Transverse colon (tissue), 4 donors: Measurements from ENCODE around the gene GPR152. TPM values are rescaled to one million over a fixed set of nuclear protein-coding genes. Genes with fewer than 3 reads are reported as not detected.
"Not testable (repeated sequence)": the region's sequence is repeated elsewhere in the genome, so short reads cannot be mapped to it uniquely, and the experiment has no call there.

Source experiments
- DNase-seq: peaks from one replicate; pipeline ENCODE4 v3.0.0-alpha.2; 2019
- H3K27ac ChIP-seq, 4 donors: fragments of 200-600 bp; sonication (generic); 2 replicates each; pipeline ENCODE4 v1.5.1; 2016 to 2018; ENCODE audit warnings: inconsistent platforms in 4 of 4
- H3K27me3 ChIP-seq: fragments of 200-600 bp; sonication (generic); 2 replicates; pipeline ENCODE4 v1.5.1; 2017; ENCODE audit warnings: inconsistent platforms
- H3K36me3 ChIP-seq, 4 donors: fragments of 200-600 bp; sonication (generic); 2 replicates each; pipeline ENCODE4 v1.5.1; 2017 to 2019; ENCODE audit warnings: inconsistent platforms in 4 of 4
- H3K4me1 ChIP-seq, 4 donors: fragments of 200-600 bp; sonication (generic); 2 replicates each; pipeline ENCODE4 v1.5.1; 2017 to 2020; ENCODE audit warnings: inconsistent platforms in 4 of 4
- H3K4me3 ChIP-seq, 4 donors: fragments of 200-600 bp; sonication (generic); 1 replicate in 1 of 4; 2 replicates in 3 of 4; pipeline versions ENCODE4 v1.5.1 to v1.6.1; 2017 to 2019; ENCODE audit warnings: inconsistent platforms in 4 of 4
- H3K9me3 ChIP-seq, 2 donors: fragments of 200-600 bp; sonication (generic); 2 replicates each; pipeline ENCODE4 v1.5.1; 2017 to 2019; ENCODE audit warnings: inconsistent platforms in 2 of 2
- EP300 ChIP-seq: sonication (generic); formaldehyde crosslinking; IDR thresholded peaks from one replicate; pipeline ENCODE4 v1.6.1; 2017; ENCODE audit warnings: antibody characterized with exemption, low read depth
- POLR2A ChIP-seq: fragments of 450-650 bp; IDR thresholded peaks from one replicate; pipeline ENCODE4 v1.6.1; 2016; ENCODE audit warnings: antibody characterized with exemption, mild to moderate bottlenecking, moderate library complexity
- POLR2AphosphoS5 ChIP-seq, 3 donors: sonication (generic); formaldehyde crosslinking; IDR thresholded peaks; one replicate each; pipeline ENCODE4 v1.6.1; 2016; ENCODE audit warnings: antibody characterized with exemption in 3 of 3
- WGBS, 2 donors: methylation state at CpG; one replicate each; pipeline ENCODE4 v1.1.5; 2018; ENCODE audit warnings: low coverage in 1 of 2; 5-methylcytosine and 5-hydroxymethylcytosine counted together
- in situ Hi-C, 4 donors: fragments of 200-750 bp; cut with MboI; loops; one replicate each; pipeline versions ENCODE4 v1.15.0 to v1.15.1; 2017; ENCODE audit warnings: low sequenced_read_pairs in 3 of 4, low pct_ligation_motif_present in 1 of 4, low pct_unique_long_range_greater_than_20kb in 1 of 4
- intact Hi-C: fragments of 100-400 bp; cut with DNase I; formaldehyde crosslinking; loops from one replicate; pipeline ENCODE4 v1.15.1; 2023; ENCODE audit warnings: low total_unique reads
- small RNA-seq, 4 donors: library from RNA; depleted of rRNA; stranded (forward); fragments of <200 nt; gene quantifications; one replicate each; pipeline ENCODE3, GENCODE V24; 2016
- total RNA-seq, 4 donors: library from RNA; depleted of rRNA; stranded (reverse); fragments of >200 nt; gene quantifications; one replicate each; pipeline ENCODE4 v1.1.0, GENCODE V29; 2016
- TF ChIP-seq, protein P1 (sequence below), 5 experiments: fragments of 200-600 bp in 3 of 5; fragments of 450-650 bp in 2 of 5; sonication (generic) in 3 of 5; IDR thresholded peaks; 1 replicate in 2 of 5; 2 replicates in 3 of 5; pipeline ENCODE4 v1.5.1; 2016 to 2017; ENCODE audit warnings: antibody characterized with exemption in 5 of 5, inconsistent platforms in 3 of 5, mild to moderate bottlenecking in 2 of 5, moderate library complexity in 1 of 5

GPR152 gene
- total RNA-seq, 4 donors from 2014 or later = not detected

DNA sequence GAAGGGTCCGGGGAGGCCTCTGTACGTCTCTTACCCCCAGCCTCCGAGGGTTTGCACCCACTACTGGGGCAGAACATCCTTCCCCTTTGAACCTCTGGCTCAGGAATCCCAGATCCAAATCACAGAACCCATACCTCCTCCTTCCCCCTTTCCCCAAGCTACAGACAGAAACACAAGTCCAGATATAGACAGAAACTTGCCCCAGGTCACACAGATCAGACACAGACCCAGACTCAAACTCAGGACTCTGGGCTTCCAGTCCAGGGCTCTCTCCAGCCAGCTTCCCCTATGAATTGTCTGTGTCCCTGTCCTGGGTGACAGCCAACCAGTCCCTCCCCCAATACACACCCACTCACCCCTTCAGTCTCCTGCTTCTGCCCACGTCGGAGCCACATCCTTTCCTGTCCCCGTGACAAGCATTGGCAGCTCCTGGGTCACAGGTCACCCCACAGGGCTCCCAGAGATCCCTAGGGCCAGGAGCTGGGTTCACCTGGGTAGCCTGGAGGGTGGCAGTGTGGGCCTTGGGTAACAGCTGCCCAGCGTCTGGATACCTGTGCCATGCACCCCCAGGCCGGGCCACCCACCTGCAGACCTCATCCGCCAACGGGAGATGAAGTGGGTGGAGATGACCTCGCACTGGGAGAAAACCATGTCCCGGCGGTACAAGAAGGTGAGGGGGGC is 47.9 kb downstream of the GPR152 start:
- Histone ChIP-seq H3K27me3 (peaks cover 4% of the 10 kb centered on the region), H3K4me3 (peak overlapping the region in 2 of 4 donors; percentile 26 to 39), H3K4me1 (peaks cover 15 to 27% (median 23%) of the 10 kb centered on the region in 4 donors), H3K9me3 (no peaks in the 10 kb centered on the region), H3K27ac (peak overlapping the region; percentile 68 to 98 (median 84)), H3K36me3 (no peaks in the 10 kb centered on the region)
- 78% methylated on average over 13 of the region's 13 CpGs; no CpG with 5 or more reads in 1 of the 2 donors for WGBS, 2 donors
- in situ Hi-C loops (no loop called here), intact Hi-C loops (loop anchor here (5.0 kb wide), 1 partner anchor 78 kb away; the partner anchor contains the start of gene AIP)
- no peak for TF ChIP-seq EP300
- TF ChIP-seq, protein P1, sequence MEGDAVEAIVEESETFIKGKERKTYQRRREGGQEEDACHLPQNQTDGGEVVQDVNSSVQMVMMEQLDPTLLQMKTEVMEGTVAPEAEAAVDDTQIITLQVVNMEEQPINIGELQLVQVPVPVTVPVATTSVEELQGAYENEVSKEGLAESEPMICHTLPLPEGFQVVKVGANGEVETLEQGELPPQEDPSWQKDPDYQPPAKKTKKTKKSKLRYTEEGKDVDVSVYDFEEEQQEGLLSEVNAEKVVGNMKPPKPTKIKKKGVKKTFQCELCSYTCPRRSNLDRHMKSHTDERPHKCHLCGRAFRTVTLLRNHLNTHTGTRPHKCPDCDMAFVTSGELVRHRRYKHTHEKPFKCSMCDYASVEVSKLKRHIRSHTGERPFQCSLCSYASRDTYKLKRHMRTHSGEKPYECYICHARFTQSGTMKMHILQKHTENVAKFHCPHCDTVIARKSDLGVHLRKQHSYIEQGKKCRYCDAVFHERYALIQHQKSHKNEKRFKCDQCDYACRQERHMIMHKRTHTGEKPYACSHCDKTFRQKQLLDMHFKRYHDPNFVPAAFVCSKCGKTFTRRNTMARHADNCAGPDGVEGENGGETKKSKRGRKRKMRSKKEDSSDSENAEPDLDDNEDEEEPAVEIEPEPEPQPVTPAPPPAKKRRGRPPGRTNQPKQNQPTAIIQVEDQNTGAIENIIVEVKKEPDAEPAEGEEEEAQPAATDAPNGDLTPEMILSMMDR (IDR thresholded peaks at IDR 0.05) = no peak
- TF ChIP-seq POLR2AphosphoS5 (IDR thresholded peaks at IDR 0.05) = no peak
- TF ChIP-seq POLR2A = no peak
- DNase-seq = no peak

DNA sequence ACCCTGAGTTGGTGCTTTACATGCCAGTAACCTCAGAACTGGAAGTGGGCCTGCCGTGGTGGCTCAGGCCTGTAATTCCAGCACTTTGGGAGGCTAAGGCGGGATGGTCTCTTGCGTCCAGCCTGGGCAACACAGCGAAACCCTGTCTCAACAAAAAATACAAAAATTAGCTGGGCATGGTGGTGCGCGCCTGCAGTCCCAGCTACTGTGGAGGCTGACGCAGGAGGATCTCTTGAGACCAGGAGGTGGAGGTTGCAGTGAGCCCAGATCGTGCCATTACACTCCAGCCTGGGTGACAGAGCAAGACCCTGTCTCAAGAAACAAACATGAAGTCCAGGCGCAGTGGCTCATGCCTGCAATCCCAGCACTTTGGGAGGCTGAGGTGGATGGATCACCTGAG is 49.4 kb downstream of the GPR152 start:
- DNase-seq, H3K9me3 ChIP-seq, in situ Hi-C loops, H3K27me3 ChIP-seq, H3K4me3 ChIP-seq: not testable (repeated sequence)
- Histone ChIP-seq H3K36me3 (peaks cover 0 to 15% (median 5%) of the 10 kb centered on the region in 4 donors), H3K4me1 (peaks cover 20 to 31% (median 26%) of the 10 kb centered on the region in 4 donors), H3K27ac (peak overlapping the region; percentile 74 to 98 (median 93))
- WGBS, 2 donors = 87 to 91% methylated on average over 8 to 9 of the region's 9 CpGs
- intact Hi-C loops = loop anchor here (5.0 kb wide), 1 partner anchor 79 kb away; the partner anchor contains the start of gene AIP

DNA sequence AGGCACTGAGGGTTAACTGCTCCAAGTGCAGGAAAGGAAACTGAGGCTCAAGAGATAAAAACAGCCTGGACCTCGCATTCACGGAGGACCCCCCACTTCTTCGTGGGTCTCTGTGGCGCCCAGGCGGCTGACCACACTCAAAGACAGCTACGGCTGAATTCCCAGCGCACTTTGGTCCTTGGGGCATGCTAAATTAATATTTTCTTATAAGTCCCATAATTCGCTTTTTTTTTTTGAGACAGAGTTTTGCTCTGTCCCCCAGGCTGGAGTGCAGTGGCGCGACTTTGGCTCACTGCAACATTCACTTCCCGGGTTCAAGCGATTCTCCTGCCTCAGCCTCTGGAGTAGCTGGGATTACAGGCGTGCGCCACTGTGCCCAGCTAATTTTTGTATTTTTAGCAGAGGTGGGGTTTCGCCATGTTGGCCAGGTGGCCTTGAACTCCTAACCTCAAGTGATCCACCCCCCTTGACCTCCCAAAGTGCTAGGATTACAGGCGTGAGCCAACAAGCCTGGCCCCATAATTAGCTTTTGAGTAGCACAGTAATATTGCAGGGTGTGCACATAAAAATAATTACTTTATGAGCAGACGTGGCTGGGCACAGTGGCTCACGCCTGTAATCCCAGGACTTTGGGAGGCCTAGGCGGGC is 50.2 kb downstream of the GPR152 start:
- Histone ChIP-seq H3K4me3 (peak overlapping the region in 3 of 4 donors; percentile 22 to 94 (median 89)), H3K27ac (peak overlapping the region; percentile 90 to 98 (median 93)), H3K36me3 (peaks cover 0 to 22% (median 9%) of the 10 kb centered on the region in 4 donors), H3K4me1 (peaks cover 20 to 36% (median 28%) of the 10 kb centered on the region in 4 donors)
- H3K9me3 ChIP-seq, H3K27me3 ChIP-seq, in situ Hi-C loops, DNase-seq: not testable (repeated sequence)
- intact Hi-C loops = loop anchor here (5.0 kb wide), 1 partner anchor 80 kb away; the partner anchor contains the start of gene AIP
- WGBS, 2 donors = 30 to 40% methylated on average over 12 to 19 of the region's 19 CpGs

DNA sequence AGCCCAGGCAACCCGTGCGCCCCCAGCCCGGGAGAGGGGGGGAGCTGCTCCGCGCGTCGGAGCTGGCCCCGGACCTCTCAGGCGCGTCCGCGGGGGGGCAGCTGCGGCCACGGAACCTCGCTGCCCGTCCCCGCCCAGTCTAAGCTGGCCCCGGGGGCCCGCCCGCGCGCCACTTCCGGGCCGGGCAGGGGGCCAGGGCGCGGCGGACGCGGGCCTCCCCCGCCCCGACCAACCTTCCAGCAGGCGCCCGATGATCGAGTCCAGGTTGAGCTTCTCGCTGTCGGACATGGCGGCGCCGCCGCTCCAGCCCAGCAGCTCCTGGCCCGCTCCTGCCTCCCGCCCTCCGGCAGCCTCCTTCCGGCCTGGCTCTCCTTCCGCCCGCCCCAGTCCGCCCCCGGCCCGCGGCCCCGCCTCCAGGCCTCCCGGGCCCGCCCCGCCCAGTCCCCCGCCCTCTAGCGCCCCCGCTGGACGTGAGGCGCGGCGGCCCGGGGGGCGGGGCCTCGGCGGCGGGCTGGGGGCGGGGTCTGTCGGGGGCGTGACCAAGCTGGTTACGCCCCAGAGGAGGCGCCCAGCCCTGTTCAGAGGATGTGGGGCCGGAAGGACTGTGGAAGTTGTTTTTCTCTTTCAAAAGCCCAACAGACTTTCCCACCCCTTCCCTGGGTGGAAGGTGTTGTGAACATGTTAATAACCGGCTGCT is 50.9 kb downstream of the GPR152 start, which contains the start of gene PPP1CA:
PPP1CA (minus strand) TSS at position 364 of the 697 bp plus-strand sequence; CDS start at position 288, 76 bp downstream.
- no peaks in the 10 kb centered on the region for H3K27me3 ChIP-seq
- H3K36me3 ChIP-seq = peaks cover 0 to 24% (median 9%) of the 10 kb centered on the region in 4 donors
- H3K4me3 ChIP-seq = peak within 1 kb of the TSS; percentile 64 to 98 (median 92)
- in situ Hi-C loops = no loop called here
- DNase-seq = peak; percentile 93
- no peaks in the 10 kb centered on the region for H3K9me3 ChIP-seq
- 1% methylated on average over 22 of the region's 73 CpGs; no CpG with 5 or more reads in 1 of the 2 donors for WGBS, 2 donors
- TF ChIP-seq POLR2AphosphoS5 (IDR thresholded peaks at IDR 0.05) (peak; percentile 83 to 92 (median 89)), EP300 (no peak), POLR2A (peak; percentile 79)
- TF ChIP-seq, protein P1 (IDR thresholded peaks at IDR 0.05) = peak in 4 of 5 experiments; percentile 2 to 66 (median 42)
- H3K27ac ChIP-seq = peak within 1 kb of the TSS; percentile 90 to 98 (median 93)
- intact Hi-C loops = loop anchor here (1.0 to 5.0 kb wide), 2 partner anchors 81 to 105 kb away; partner anchors contain the start of gene AIP
- H3K4me1 ChIP-seq = peaks cover 20 to 38% (median 30%) of the 10 kb centered on the region in 4 donors

Small RNA genes within 50 kb of the gene (small RNA-seq; reads per million reads assigned to genes)
- gene MIR6752 = 0 to 0.18 (median 0.07) reads per million in 4 donors

Other genes with a start within 250 kb of the GPR152 start
- 100 to 1,000 TPM; 104 to 294 (median 160) TPM for gene GRK2, start 186.3 kb downstream of the GPR152 start, total RNA-seq
- gene ANKRD13D, start 163.4 kb downstream of the GPR152 start, total RNA-seq = 100 to 1,000 TPM in 1 of 4 donors, 10 to 100 TPM in 3; 19.7 to 194 (median 54.5) TPM
- gene SSH3, start 149.2 kb downstream of the GPR152 start, total RNA-seq = 100 to 1,000 TPM in 2 of 4 donors, 10 to 100 TPM in 2; 73.0 to 174 (median 123) TPM
- 100 to 1,000 TPM; 261 to 372 (median 319) TPM for gene POLD4, start 99.2 kb downstream of the GPR152 start, total RNA-seq
- gene CLCF1, start 79.1 kb downstream of the GPR152 start, total RNA-seq = 10 to 100 TPM in 1 of 4 donors, 1 to 10 TPM in 3; 1.8 to 46.4 (median 5.8) TPM
- 100 to 1,000 TPM in 2 of 4 donors, 10 to 100 TPM in 2; 37.8 to 470 (median 95.3) TPM for gene RAD9A, start 60.7 kb downstream of the GPR152 start, total RNA-seq
- 100 to 1,000 TPM in 3 of 4 donors, 10 to 100 TPM in 1; 83.0 to 251 (median 163) TPM for gene PPP1CA, start 50.9 kb downstream of the GPR152 start, total RNA-seq
- gene TBC1D10C, start 48.6 kb downstream of the GPR152 start, total RNA-seq = 10 to 100 TPM in 2 of 4 donors, 1 to 10 TPM in 2; 1.2 to 17.2 (median 7.4) TPM
- 1 to 10 TPM in 1 of 4 donors, under 1 TPM in 3; 0.27 to 4.4 (median 0.43) TPM for gene CARNS1, start 37.1 kb downstream of the GPR152 start, total RNA-seq
- gene RPS6KB2, start 24.2 kb downstream of the GPR152 start, total RNA-seq = 100 to 1,000 TPM in 1 of 4 donors, 10 to 100 TPM in 3; 53.5 to 108 (median 75.9) TPM
- 10 to 100 TPM; 13.2 to 78.9 (median 53.9) TPM for gene PTPRCAP, start 15.0 kb downstream of the GPR152 start, total RNA-seq
- 100 to 1,000 TPM in 3 of 4 donors, 10 to 100 TPM in 1; 72.6 to 204 (median 151) TPM for gene CORO1B, start 9.3 kb downstream of the GPR152 start, total RNA-seq
- gene CABP4, start 2.6 kb upstream of the GPR152 start, total RNA-seq = 1 to 10 TPM in 2 of 4 donors, not detected in 2; 1.2 to 2.2 TPM
- gene TMEM134, start 16.5 kb upstream of the GPR152 start, total RNA-seq = 100 to 1,000 TPM; 107 to 347 (median 115) TPM
- 10 to 100 TPM; 32.9 to 71.5 (median 57.6) TPM for gene AIP, start 30.3 kb upstream of the GPR152 start, total RNA-seq
- 100 to 1,000 TPM in 1 of 4 donors, 10 to 100 TPM in 3; 23.5 to 451 (median 60.8) TPM for gene PITPNM1, start 52.6 kb upstream of the GPR152 start, total RNA-seq
- gene CDK2AP2, start 55.4 kb upstream of the GPR152 start, total RNA-seq = 100 to 1,000 TPM in 1 of 4 donors, 10 to 100 TPM in 3; 49.4 to 140 (median 83.4) TPM
- gene CABP2, start 70.7 kb upstream of the GPR152 start, total RNA-seq = not detected
- gene GSTP1, start 131.1 kb upstream of the GPR152 start, total RNA-seq = 100 to 1,000 TPM; 166 to 578 (median 537) TPM
- 100 to 1,000 TPM; 421 to 762 (median 554) TPM for gene NDUFV1, start 154.2 kb upstream of the GPR152 start, total RNA-seq
- gene NUDT8, start 177.2 kb upstream of the GPR152 start, total RNA-seq = 10 to 100 TPM; 21.3 to 68.5 (median 26.9) TPM
- 10 to 100 TPM in 2 of 4 donors, 1 to 10 TPM in 1, not detected in 1; 1.3 to 16.5 (median 15.0) TPM for gene TBX10, start 187.0 kb upstream of the GPR152 start, total RNA-seq
- 10 to 100 TPM in 3 of 4 donors, 1 to 10 TPM in 1; 4.1 to 29.4 (median 11.8) TPM for gene ACY3, start 198.0 kb upstream of the GPR152 start, total RNA-seq
- 10 to 100 TPM in 1 of 4 donors, not detected in 3; 13.8 TPM for gene ALDH3B2, start 221.9 kb upstream of the GPR152 start, total RNA-seq